MM.1S (cell line): ENCODE data around the gene ITPR1.

Source experiments
- DNase-seq: peaks from one replicate; pipeline ENCODE4 v3.0.0-alpha.2; 2015
- H2AFZ ChIP-seq: fragments of 300-600 bp; sonication (generic); 2 replicates; pipeline ENCODE4 v1.6.0; 2016; ENCODE audit warnings: antibody characterized with exemption, low read length
- H3F3A ChIP-seq: fragments of 300-600 bp; sonication (generic); 2 replicates; pipeline ENCODE4 v1.6.1; 2016; ENCODE audit warnings: mild to moderate bottlenecking, antibody characterized with exemption, low read length, moderate library complexity, mixed read lengths; ENCODE audit not compliant: insufficient read depth
- H3K27ac ChIP-seq: fragments of 300-600 bp; sonication (generic); 2 replicates; pipeline ENCODE4 v1.5.1; 2016; ENCODE audit warnings: mild to moderate bottlenecking, low read length
- H3K27me3 ChIP-seq: fragments of 300-600 bp; sonication (generic); replicated peaks from 2 replicates; pipeline ENCODE4 v1.6.0; 2016; ENCODE audit warnings: low read length; ENCODE audit not compliant: insufficient read depth
- H3K36me3 ChIP-seq: fragments of 300-600 bp; sonication (generic); replicated peaks from 2 replicates; pipeline ENCODE4 v1.6.1; 2016; ENCODE audit warnings: mild to moderate bottlenecking, low read length, mixed read lengths; ENCODE audit not compliant: insufficient read depth
- H3K4me1 ChIP-seq: fragments of 300-600 bp; sonication (generic); 2 replicates; pipeline ENCODE4 v1.6.1; 2016; ENCODE audit warnings: low read length, mixed read lengths
- H3K4me2 ChIP-seq: fragments of 300-600 bp; sonication (generic); 2 replicates; pipeline ENCODE4 v1.6.0; 2016; ENCODE audit warnings: low read depth, low read length
- H3K4me3 ChIP-seq: fragments of 300-600 bp; sonication (generic); 2 replicates; pipeline ENCODE4 v1.5.1; 2016; ENCODE audit warnings: low read length, mixed read lengths
- H3K79me2 ChIP-seq: fragments of 300-600 bp; sonication (generic); 2 replicates; pipeline ENCODE4 v1.6.1; 2016; ENCODE audit warnings: mixed run types, low read length, mixed read lengths
- H3K9ac ChIP-seq: fragments of 300-600 bp; sonication (generic); 2 replicates; pipeline ENCODE4 v1.6.1; 2016; ENCODE audit warnings: low read length, mixed read lengths
- H3K9me2 ChIP-seq: fragments of 300-600 bp; sonication (generic); replicated peaks from 2 replicates; pipeline ENCODE4 v1.6.1; 2016; ENCODE audit warnings: mild to moderate bottlenecking, low read length, mixed read lengths; ENCODE audit not compliant: insufficient read depth
- H3K9me3 ChIP-seq: fragments of 300-600 bp; sonication (generic); replicated peaks from 2 replicates; pipeline ENCODE4 v1.6.1; 2016; ENCODE audit warnings: mild to moderate bottlenecking, low read length, mixed read lengths; ENCODE audit not compliant: insufficient read depth
- H4K20me1 ChIP-seq: fragments of 300-600 bp; sonication (generic); 2 replicates; pipeline ENCODE4 v1.6.1; 2016; ENCODE audit warnings: mild to moderate bottlenecking, low read length, moderate library complexity, mixed read lengths; ENCODE audit not compliant: insufficient read depth
- CTCF ChIP-seq: fragments of 300-600 bp; sonication (generic); IDR thresholded peaks from 2 replicates; pipeline ENCODE4 v1.5.1; 2016; ENCODE audit warnings: antibody characterized with exemption, low read length, mixed read lengths
- EZH2 ChIP-seq: fragments of 300-600 bp; sonication (generic); optimal IDR thresholded peaks from 2 replicates; pipeline ENCODE3; 2017; ENCODE audit warnings: low read depth, mild to moderate bottlenecking, antibody characterized with exemption, low read length, mixed read lengths
- EZH2phosphoT487 ChIP-seq: fragments of 300-600 bp; sonication (generic); IDR thresholded peaks from 2 replicates; pipeline ENCODE4 v1.6.1; 2018; ENCODE audit warnings: antibody characterized with exemption, low read length

ITPR1 gene

GRCh38 chr3:4852780-4853748, 359.9 kb downstream of the ITPR1 start:
- Histone ChIP-seq H3K4me2 (no peak overlapping the region), H3K9me2 (no peaks in the 10 kb centered on the region), H3K9me3 (no peaks in the 10 kb centered on the region), H2AFZ (no peak overlapping the region), H3K27me3 (no peaks in the 10 kb centered on the region), H3K9ac (no peak overlapping the region), H4K20me1 (no peaks in the 10 kb centered on the region), H3K79me2 (no peaks in the 10 kb centered on the region), H3K36me3 (no peaks in the 10 kb centered on the region), H3K4me3 (no peak overlapping the region), H3F3A (no peaks in the 10 kb centered on the region), H3K27ac (no peak overlapping the region), H3K4me1 (peaks cover 6% of the 10 kb centered on the region; the same call in 1 of the 2 replicates)
- no peak for DNase-seq
- TF ChIP-seq EZH2phosphoT487 (no peak), CTCF (no peak), EZH2 (no peak)

GRCh38 chr3:4853749-4854140, 360.6 kb downstream of the ITPR1 start:
- Histone ChIP-seq H3K79me2 (no peaks in the 10 kb centered on the region), H3K27me3 (no peaks in the 10 kb centered on the region), H3K4me2 (no peak overlapping the region), H3K9me3 (no peaks in the 10 kb centered on the region), H3F3A (no peaks in the 10 kb centered on the region), H3K36me3 (no peaks in the 10 kb centered on the region), H3K4me1 (peaks cover 6% of the 10 kb centered on the region; the same call in 1 of the 2 replicates), H3K9me2 (no peaks in the 10 kb centered on the region), H3K27ac (no peak overlapping the region), H2AFZ (no peak overlapping the region), H3K9ac (no peak overlapping the region), H3K4me3 (no peak overlapping the region), H4K20me1 (no peaks in the 10 kb centered on the region)
- DNase-seq = no peak
- TF ChIP-seq CTCF (no peak), EZH2phosphoT487 (no peak), EZH2 (no peak)

GRCh38 chr3:4855676-4856075, 362.5 kb downstream of the ITPR1 start:
- Histone ChIP-seq H2AFZ (no peak overlapping the region), H3K9ac (no peak overlapping the region), H4K20me1 (no peaks in the 10 kb centered on the region), H3K36me3 (no peaks in the 10 kb centered on the region), H3K27me3 (no peaks in the 10 kb centered on the region), H3K4me2 (no peak overlapping the region), H3K79me2 (no peaks in the 10 kb centered on the region), H3K9me3 (no peaks in the 10 kb centered on the region), H3K4me1 (peaks cover 6% of the 10 kb centered on the region; the same call in 1 of the 2 replicates), H3K27ac (no peak overlapping the region), H3K4me3 (no peak overlapping the region), H3F3A (no peaks in the 10 kb centered on the region), H3K9me2 (no peaks in the 10 kb centered on the region)
- TF ChIP-seq EZH2phosphoT487 (no peak), EZH2 (no peak), CTCF (no peak)
- no peak for DNase-seq
